ENCODE data around the gene UGT1A9.

UGT1A9 gene

DNA sequence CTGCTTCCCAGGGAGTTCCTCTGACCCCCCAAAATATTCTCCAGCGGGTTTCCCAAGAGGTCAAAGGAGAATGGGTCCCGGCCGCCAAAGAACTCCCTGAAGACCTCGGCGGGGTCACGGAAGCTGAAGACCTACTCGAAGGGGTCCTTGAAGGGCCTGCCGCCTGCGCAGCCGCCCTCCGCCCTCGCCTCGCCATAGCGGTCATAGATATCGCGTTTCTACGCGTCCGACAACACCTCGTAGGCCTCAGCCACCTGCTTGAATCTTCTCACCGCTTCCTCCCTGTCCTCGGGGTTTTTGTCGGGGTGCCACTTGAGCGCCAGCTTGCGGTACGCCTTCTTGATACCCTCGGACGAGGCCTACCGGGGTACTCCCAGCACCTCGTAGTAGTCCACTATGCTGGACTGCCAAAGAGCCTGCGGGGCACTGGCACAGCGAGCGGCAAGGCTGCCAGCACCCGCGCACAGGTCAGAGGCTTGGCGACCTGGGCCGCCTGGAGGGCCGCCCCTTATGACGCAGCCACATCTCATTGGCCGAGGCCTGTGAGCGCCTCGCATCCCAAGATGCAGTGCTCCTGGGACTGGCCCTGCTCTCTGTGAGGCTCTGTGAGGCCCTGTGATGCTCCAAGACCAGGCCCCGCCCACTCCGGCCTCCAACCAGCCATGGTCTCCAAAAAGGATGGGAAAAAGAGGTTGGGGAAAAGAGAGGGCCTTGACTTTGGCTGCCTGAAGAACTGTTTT is 83.3 kb downstream of the UGT1A9 start:
- Histone ChIP-seq H3K36me3 (ENCODE audit: control insufficient read depth, insufficient read depth, low read length) (no peaks in the 10 kb centered on the region), H3K4me3 (replicated peaks; ENCODE audit: low read depth, low read length) (no peak overlapping the region), H3K27me3 (replicated peaks; ENCODE audit: control insufficient read depth, insufficient read depth, low read length) (no peaks in the 10 kb centered on the region)
- TF ChIP-seq, protein P1, sequence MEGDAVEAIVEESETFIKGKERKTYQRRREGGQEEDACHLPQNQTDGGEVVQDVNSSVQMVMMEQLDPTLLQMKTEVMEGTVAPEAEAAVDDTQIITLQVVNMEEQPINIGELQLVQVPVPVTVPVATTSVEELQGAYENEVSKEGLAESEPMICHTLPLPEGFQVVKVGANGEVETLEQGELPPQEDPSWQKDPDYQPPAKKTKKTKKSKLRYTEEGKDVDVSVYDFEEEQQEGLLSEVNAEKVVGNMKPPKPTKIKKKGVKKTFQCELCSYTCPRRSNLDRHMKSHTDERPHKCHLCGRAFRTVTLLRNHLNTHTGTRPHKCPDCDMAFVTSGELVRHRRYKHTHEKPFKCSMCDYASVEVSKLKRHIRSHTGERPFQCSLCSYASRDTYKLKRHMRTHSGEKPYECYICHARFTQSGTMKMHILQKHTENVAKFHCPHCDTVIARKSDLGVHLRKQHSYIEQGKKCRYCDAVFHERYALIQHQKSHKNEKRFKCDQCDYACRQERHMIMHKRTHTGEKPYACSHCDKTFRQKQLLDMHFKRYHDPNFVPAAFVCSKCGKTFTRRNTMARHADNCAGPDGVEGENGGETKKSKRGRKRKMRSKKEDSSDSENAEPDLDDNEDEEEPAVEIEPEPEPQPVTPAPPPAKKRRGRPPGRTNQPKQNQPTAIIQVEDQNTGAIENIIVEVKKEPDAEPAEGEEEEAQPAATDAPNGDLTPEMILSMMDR (IDR thresholded peaks at IDR 0.05; ENCODE audit: insufficient read depth, low read length, poor library complexity, severe bottlenecking): no peak
- no peak for DNase-seq (ENCODE audit: extremely low read depth, insufficient read length)

DNA sequence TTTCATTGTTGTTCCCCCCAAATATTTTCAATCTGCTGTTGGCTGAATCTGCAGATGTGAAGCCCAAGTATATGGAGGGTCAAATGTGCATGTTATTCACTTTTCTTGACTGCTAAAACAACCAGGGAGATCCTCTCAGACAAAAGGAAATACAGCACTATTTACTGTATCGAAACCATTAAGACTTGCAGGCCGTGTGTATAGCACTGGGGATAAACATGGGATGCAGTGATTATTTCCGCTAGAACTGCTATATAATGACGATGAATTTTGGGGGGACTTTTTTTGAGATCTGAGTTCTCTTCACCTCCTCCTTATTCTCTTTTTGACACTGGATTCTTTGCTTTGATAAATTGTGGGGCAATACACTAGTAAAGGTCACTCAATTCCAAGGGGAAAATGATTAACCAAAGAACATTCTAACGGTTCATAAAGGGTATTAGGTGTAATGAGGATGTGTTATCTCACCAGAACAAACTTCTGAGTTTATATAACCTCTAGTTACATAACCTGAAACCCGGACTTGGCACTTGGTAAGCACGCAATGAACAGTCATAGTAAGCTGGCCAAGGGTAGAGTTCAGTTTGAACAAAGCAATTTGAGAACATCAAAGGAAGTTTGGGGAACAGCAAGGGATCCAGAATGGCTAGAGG is 84.9 kb downstream of the UGT1A9 start:
- DNase-seq (ENCODE audit: extremely low read depth, insufficient read length): no peak
- TF ChIP-seq, protein P1 (IDR thresholded peaks at IDR 0.05; ENCODE audit: insufficient read depth, low read length, poor library complexity, severe bottlenecking): no peak
- H3K36me3 ChIP-seq (ENCODE audit: control insufficient read depth, insufficient read depth, low read length): no peaks in the 10 kb centered on the region
- H3K4me3 ChIP-seq (replicated peaks; ENCODE audit: low read depth, low read length): no peak overlapping the region
- H3K27me3 ChIP-seq (replicated peaks; ENCODE audit: control insufficient read depth, insufficient read depth, low read length): no peaks in the 10 kb centered on the region

DNA sequence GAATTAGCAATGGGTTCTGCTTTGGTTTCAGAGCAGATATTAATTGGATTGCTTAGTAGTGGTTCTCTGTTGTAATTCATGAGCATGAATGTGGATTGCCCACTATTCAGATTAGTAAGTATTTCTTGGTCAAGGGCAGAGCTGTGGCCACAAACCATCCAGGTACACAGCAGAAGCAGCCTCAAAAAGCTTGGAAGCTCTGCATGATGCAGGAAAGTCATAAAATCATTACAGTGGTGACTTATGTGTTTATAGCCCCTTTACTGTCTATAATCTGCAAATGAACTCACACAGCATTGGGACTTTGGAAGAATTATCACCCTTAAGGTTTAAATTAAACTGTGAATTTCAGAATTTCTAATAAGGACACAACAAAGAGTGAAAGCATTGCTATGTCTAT is 86.4 kb downstream of the UGT1A9 start:
- Histone ChIP-seq H3K36me3 (ENCODE audit: control insufficient read depth, insufficient read depth, low read length) (no peaks in the 10 kb centered on the region), H3K4me3 (replicated peaks; ENCODE audit: low read depth, low read length) (no peak overlapping the region), H3K27me3 (replicated peaks; ENCODE audit: control insufficient read depth, insufficient read depth, low read length) (no peaks in the 10 kb centered on the region)
- TF ChIP-seq, protein P1 (IDR thresholded peaks at IDR 0.05; ENCODE audit: insufficient read depth, low read length, poor library complexity, severe bottlenecking): no peak
- no peak for DNase-seq (ENCODE audit: extremely low read depth, insufficient read length)

DNA sequence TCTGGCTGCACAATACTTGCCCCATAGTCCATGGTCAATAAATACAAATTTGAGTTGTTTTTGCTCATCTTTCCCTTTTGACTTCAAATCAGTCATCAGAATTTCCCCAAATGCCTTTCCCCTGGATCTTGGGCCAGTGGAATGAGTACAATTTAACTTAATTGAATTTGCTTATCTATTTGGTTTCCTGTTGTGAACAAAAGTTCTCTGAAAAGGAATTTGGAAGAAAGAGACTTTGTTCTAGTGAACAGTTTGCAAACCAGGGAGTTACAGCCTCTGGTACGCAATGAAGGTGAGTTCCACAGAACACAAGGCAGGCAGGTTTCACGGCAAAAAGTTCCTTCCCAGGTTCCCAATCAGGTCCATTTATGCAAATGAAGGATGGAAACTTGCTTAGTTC is 87.2 kb downstream of the UGT1A9 start:
- no peak overlapping the region for H3K4me3 ChIP-seq (replicated peaks; ENCODE audit: low read depth, low read length)
- TF ChIP-seq, protein P1 (IDR thresholded peaks at IDR 0.05; ENCODE audit: insufficient read depth, low read length, poor library complexity, severe bottlenecking): no peak
- H3K36me3 ChIP-seq (ENCODE audit: control insufficient read depth, insufficient read depth, low read length): no peaks in the 10 kb centered on the region
- no peak for DNase-seq (ENCODE audit: extremely low read depth, insufficient read length)
- H3K27me3 ChIP-seq (replicated peaks; ENCODE audit: control insufficient read depth, insufficient read depth, low read length): no peaks in the 10 kb centered on the region

DNA sequence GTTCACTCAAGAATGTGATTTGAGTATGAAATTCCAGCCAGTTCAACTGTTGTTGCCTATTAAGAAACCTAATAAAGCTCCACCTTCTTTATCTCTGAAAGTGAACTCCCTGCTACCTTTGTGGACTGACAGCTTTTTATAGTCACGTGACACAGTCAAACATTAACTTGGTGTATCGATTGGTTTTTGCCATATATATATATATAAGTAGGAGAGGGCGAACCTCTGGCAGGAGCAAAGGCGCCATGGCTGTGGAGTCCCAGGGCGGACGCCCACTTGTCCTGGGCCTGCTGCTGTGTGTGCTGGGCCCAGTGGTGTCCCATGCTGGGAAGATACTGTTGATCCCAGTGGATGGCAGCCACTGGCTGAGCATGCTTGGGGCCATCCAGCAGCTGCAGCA is 88.3 kb downstream of the UGT1A9 start, which contains the start of gene UGT1A1:
Gene UGT1A1, plus strand, starts transcription at position 228 of the 400 bp plus-strand sequence. Its CDS starts 18 bp downstream, at position 246.
- Histone ChIP-seq H3K36me3 (ENCODE audit: control insufficient read depth, insufficient read depth, low read length) (no peaks in the 10 kb centered on the region), H3K4me3 (replicated peaks; ENCODE audit: low read depth, low read length) (no peak within 1 kb of the TSS), H3K27me3 (replicated peaks; ENCODE audit: control insufficient read depth, insufficient read depth, low read length) (no peaks in the 10 kb centered on the region)
- no peak for DNase-seq (ENCODE audit: extremely low read depth, insufficient read length)
- TF ChIP-seq, protein P1 (IDR thresholded peaks at IDR 0.05; ENCODE audit: insufficient read depth, low read length, poor library complexity, severe bottlenecking): no peak

All from GM06990 (cell line).